Measurements from ENCODE around the gene CCR8.
"Not testable (repeated sequence)": the region's sequence is repeated elsewhere in the genome, so short reads cannot be mapped to it uniquely, and the experiment has no call there.

CCR8 gene

DNA sequence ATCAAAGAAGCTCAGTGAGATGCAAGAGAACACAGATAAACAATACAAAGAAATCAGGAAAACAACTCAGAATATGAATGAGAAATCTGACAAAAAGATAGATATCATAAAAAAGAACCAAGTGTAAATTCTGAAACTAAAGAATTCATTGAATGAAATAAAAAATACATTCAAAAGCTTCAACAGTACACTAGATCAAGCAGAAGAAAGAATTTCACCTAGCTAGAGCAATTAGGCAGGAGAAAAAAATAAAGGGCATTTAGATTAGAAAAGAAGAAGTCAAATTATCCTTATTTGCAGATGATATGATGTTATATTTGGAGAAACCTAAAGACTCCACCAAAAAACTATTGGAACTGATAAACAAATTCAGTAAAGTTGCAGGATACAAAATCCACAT is 30.2 kb upstream of the CCR8 start:
- in situ Hi-C loops (cut with HindIII; ENCODE audit: low pct_ligation_motif_present, low pct_unique_long_range_greater_than_20kb, low sequenced_read_pairs), result no loop called here
- DNase-seq, result no peak

DNA sequence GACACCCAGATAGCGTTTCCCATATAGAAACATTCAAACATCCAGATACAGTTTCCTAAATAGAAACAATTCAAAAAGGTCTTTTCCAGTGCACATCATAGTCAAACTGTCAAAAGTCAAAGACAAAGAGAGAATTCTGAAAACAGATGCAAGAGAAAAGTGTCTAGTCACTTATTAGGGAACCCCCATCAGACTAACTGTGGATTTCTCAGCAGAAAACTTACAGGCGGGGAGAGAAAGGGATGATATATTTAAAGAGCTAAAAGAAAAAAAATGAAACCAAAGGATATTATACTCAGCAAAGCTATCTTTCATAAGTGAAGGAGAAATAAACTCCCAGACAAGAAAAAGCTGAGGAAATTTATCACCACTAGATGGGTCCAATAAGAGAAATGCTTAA is 27.3 kb upstream of the CCR8 start:
- no peak for DNase-seq
- in situ Hi-C loops (cut with HindIII; ENCODE audit: low pct_ligation_motif_present, low pct_unique_long_range_greater_than_20kb, low sequenced_read_pairs), result no loop called here

DNA sequence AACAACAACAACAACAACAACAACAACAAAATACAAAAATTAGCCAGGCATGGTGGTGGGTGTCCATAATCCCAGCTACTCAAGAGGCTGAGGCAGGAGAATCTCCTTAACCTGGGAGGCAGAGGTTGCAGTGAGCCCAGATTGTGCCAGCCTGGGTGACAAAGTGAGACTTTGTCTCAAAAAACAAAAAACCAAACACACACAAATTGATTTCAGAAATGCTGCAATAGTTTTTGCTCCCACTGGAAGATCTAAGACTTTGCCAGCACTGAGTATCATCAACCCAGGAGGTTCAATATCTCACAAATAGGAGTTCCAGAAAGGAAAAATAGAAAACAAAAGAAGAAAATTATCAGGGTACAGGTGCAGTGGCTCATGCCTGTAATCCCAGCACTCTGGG is 16.2 kb upstream of the CCR8 start:
- no peak for DNase-seq
- in situ Hi-C loops (cut with HindIII; ENCODE audit: low pct_ligation_motif_present, low pct_unique_long_range_greater_than_20kb, low sequenced_read_pairs), result no loop called here

DNA sequence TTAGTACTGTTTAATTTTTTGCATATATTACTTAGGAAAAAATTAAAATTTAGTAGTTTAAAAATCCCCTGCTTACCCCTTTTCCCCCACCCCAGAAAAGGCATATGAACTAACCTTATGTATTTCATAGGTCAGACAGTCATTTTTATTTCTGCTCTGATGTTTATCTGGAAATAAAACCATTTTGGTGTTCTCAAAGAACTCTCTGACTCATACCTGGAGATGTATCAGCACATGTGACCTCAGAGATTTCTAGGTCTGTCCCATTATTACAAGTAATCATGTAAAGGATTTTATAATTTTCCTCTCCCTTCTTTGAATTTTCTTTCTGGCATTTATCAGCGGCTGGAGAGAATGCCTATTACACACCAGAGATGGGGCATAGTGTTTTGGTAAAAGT is 14.1 kb upstream of the CCR8 start:
- DNase-seq, result no peak
- in situ Hi-C loops (cut with HindIII; ENCODE audit: low pct_ligation_motif_present, low pct_unique_long_range_greater_than_20kb, low sequenced_read_pairs), result no loop called here

DNA sequence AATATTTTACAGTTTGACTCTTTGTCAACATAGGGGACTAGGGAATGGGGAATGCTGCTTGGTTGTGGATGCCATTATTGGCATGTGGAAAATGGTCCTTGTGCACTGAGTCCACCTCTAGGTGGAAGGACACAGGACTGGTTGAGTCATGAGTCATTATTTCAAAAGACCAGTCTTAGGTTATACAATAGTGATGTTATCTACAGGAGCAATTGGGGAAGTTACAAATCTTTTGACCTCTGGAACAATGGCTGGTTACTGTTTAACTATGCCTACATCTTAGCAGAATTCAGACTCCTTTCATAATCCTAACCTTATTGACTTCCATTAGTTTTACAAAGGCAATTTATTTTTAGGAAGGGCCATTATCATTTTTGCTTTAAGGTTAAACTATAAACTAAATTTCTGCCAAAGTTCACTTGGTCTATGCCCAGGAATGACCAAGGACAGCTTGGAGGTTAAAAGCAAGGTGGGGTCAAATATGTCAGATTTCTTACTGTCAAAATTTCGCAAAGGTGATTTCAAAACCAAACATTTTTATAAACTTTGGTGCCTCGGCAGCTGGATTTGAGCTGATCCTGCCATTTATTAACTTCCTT is 11.8 kb upstream of the CCR8 start:
- no peak for DNase-seq
- in situ Hi-C loops (cut with HindIII; ENCODE audit: low pct_ligation_motif_present, low pct_unique_long_range_greater_than_20kb, low sequenced_read_pairs), result no loop called here

DNA sequence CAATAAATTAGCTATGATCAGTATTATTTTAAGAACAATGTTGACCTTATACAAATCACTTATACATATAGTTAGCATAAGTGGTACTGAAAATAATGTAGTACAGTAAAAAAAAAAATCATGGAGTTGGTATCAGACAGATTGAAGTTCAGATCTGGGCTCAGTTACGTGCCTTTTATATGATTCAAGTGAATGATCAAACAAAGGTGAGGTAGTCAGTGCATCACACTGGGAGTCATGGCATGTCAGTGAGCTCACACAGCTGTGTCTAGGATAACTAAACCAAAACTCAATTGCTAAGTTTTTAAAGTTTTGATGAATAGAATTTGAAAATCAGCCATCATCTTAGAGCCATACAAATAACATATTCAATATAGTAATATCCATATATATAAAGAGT is 11.2 kb upstream of the CCR8 start:
- in situ Hi-C loops (cut with HindIII; ENCODE audit: low pct_ligation_motif_present, low pct_unique_long_range_greater_than_20kb, low sequenced_read_pairs), result no loop called here
- DNase-seq, result no peak

DNA sequence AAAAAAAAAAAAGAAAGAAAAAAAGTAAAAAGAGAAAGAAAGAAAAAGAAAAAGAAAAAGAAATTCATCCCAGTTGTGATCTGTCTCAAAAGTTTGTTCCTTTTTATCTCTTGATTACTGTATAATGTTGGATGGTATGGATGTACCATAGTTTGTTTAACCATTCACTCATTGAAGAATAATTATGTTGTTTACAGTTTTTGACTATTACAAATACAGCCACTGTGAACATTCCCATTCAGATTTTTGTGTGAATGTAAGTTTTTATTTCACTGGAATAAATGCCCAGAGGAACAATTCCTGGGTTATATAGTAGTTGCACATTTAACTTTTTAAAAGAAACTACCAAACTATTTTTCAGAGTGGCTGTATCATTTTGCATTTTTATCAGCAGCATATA is 10.3 kb upstream of the CCR8 start:
- no peak for DNase-seq
- in situ Hi-C loops (cut with HindIII; ENCODE audit: low pct_ligation_motif_present, low pct_unique_long_range_greater_than_20kb, low sequenced_read_pairs), result no loop called here

DNA sequence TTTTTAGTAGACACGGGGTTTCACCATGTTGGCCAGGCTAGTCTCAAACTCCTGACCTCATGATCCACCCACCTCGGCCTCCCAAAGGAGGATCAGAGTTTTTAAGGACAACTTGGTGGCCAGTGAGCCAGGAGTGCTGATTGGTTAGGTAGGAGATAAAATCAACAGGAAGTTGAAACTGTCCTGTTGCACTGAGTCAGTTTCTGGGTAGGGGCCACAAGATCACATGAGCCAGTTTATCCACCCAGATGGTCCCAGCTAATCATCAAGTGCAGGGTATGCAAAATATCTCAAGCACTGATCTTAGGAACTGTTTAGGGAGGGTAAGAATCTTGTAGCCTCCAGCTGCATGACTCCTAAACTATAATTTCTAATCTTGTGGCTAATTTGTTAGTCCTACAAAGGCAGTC is 7.9 kb upstream of the CCR8 start:
- in situ Hi-C loops (cut with HindIII; ENCODE audit: low pct_ligation_motif_present, low pct_unique_long_range_greater_than_20kb, low sequenced_read_pairs), result not testable (repeated sequence)

DNA sequence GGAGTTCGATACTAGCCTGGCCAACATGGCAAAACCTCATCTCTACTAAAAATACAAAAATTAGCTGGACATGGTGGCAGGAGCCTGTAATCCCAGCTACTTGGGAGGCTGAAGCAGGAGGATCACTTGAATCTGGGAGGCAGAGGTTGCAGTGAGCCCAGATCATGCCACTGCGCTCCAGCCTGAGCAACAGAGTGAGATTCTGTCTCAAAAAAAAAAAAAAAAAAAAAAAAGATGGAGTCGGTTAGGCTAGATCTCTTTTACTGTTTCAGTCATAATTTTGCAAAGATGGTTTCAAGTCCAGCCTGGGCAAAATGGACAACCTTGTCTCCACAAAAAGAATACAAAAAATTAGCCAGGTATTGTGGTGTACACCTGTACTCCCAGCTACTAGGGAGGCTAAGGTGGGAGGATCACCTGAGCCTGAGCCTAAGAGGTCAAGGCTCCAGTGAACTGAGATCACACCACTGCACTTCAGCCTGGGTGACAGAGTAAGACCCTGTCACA is 7.2 kb upstream of the CCR8 start:
- in situ Hi-C loops (cut with HindIII; ENCODE audit: low pct_ligation_motif_present, low pct_unique_long_range_greater_than_20kb, low sequenced_read_pairs); DNase-seq: not testable (repeated sequence)

More for the DNA sequence above, 7.9 kb upstream of the CCR8 start:
- not testable (repeated sequence) for DNase-seq

DNA sequence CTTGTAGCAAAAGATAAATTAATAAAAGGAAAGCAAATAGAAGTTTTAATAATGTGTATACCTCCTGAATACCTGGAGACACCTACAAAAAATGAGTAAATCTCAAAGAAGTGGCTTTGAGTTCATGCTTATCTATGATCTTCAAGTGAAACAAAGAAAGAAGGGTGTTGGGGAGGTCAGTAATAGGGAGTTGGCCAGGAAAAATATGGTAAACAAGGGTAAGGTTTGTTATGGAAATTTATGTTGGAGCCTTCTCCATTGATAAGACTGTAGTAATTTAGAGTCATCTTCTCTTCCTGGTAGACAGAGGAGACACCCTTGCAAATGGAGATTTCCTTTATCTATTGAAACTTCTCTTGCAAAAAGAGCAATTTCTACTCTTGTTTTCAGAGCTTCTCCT is 6.6 kb upstream of the CCR8 start:
- DNase-seq, result no peak
- in situ Hi-C loops (cut with HindIII; ENCODE audit: low pct_ligation_motif_present, low pct_unique_long_range_greater_than_20kb, low sequenced_read_pairs), result no loop called here

DNA sequence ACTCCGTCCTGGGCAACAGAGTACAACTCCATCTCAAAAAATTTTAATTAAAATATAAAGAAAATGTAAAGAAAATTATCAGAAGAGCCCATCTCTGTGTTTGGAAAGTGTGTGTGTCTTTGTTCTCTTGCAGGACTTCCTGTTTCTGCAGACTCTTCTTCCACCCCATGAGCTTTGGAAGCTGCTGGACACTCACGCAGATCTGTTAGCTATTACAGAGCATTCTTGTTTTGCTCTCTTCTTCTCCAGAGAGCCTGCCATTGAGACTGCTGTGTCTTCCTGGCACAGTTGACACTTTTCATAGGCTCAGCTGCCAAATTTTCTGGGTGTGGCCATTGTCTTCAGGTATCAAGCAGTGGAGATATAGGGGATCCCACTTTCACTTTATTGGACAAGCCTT is 6.0 kb upstream of the CCR8 start:
- in situ Hi-C loops (cut with HindIII; ENCODE audit: low pct_ligation_motif_present, low pct_unique_long_range_greater_than_20kb, low sequenced_read_pairs), result no loop called here

DNA sequence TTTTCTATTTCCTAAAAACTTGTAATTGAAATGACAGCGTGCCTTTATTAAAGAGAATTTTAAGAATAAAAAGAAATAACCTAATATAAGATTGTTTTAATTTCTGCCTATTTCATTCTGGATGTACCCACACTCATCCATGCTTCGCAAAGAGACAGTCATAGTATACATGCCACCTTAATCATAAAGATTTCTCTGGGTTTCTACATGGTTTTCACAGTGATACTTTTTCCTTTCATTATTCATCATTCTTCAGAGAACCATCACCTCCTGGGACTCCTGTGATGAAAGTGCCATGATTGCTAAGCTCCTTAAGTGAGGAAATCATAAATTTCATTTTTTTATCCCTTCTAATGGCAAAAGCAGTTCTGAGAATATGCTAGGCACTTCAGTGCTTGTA is 4.3 kb upstream of the CCR8 start:
- in situ Hi-C loops (cut with HindIII; ENCODE audit: low pct_ligation_motif_present, low pct_unique_long_range_greater_than_20kb, low sequenced_read_pairs), result no loop called here
- no peak for DNase-seq

More for the DNA sequence above, 6.0 kb upstream of the CCR8 start:
- DNase-seq, result no peak

DNA sequence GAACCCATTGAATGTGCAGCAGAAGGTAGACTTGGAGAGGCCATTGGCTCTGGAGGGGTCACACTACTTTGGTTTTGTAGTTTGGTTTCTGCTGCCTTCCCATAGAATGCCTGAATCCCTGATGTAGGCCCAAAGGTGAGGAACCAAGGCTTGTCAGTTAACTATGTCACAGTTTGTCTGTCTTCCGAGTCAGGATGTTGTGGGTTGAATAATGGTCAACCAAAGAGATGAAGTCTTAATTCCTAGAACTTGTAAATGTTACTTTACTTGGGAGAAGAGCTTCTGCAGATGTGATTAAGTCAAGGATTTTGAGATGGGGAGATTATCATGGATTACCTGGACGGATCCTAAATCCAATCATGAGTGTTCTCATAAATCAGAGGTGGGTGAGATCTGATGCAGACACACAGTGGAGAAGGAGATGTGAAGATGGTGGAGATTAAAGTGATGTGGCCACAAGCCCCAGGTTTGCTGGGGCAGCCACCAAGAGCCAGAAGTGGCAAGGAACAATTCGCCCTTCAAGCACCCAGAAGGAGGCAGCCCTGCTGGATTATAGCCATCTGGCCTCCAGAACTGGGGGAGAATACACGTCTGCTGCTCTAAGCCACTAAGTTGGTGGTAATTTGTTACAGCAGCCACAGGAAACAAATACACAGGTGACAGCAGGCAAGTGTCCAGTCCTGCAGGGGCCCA is 2.3 kb upstream of the CCR8 start:
- DNase-seq, result no peak
- in situ Hi-C loops (cut with HindIII; ENCODE audit: low pct_ligation_motif_present, low pct_unique_long_range_greater_than_20kb, low sequenced_read_pairs), result no loop called here

DNA sequence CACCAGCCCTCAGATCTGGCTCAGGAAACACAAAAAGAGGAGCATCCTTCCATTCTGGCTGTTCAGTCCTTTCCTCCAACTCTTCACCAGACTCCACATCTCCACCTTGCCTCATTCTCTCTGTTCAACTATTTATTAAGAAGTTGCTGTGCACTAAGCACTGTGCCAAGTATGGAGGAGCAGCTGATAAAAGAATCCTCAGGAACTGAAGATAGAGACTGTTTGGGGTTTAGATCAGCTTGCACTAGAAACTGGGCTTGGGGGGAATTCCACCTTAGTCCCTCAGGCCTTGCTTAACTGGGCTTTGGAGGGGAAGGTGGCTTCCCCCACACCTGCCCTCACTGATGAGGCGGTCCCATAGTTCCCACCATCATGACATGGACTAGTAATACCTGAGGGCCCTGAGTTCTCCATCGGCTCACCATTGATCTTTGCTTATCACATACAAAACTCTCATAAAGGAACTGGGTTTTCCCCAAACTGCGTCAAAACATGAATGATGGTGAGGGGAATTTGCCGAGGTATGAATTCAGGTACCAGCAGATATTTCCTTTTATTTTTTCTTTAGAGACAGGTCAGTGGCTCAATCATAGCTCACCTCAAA is 1.7 kb upstream of the CCR8 start:
- DNase-seq, result no peak
- in situ Hi-C loops (cut with HindIII; ENCODE audit: low pct_ligation_motif_present, low pct_unique_long_range_greater_than_20kb, low sequenced_read_pairs), result no loop called here

DNA sequence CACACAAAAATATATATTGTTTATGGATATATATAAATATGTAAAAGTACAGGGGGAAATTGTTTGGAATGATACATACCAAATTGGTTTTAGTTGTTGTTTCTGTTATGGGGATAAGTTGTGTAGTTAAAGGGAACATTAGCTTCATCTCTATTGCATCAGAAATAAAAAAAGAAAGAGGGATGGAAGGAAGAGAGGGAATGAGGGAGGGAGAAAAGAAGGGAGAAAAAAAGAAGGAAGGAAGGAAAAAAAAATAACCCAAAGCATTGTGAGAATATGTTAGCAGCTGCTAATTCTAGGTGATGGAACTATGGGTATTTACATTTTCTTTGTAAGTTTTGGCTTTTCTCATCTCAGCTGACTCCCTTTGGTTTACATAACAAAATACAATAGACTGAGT is 1.3 kb downstream of the CCR8 start:
- in situ Hi-C loops (cut with HindIII; ENCODE audit: low pct_ligation_motif_present, low pct_unique_long_range_greater_than_20kb, low sequenced_read_pairs), result no loop called here
- DNase-seq, result no peak

DNA sequence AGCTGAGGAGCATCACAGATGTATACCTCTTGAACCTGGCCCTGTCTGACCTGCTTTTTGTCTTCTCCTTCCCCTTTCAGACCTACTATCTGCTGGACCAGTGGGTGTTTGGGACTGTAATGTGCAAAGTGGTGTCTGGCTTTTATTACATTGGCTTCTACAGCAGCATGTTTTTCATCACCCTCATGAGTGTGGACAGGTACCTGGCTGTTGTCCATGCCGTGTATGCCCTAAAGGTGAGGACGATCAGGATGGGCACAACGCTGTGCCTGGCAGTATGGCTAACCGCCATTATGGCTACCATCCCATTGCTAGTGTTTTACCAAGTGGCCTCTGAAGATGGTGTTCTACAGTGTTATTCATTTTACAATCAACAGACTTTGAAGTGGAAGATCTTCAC is 3.0 kb downstream of the CCR8 start:
- in situ Hi-C loops (cut with HindIII; ENCODE audit: low pct_ligation_motif_present, low pct_unique_long_range_greater_than_20kb, low sequenced_read_pairs), result no loop called here
- no peak for DNase-seq

DNA sequence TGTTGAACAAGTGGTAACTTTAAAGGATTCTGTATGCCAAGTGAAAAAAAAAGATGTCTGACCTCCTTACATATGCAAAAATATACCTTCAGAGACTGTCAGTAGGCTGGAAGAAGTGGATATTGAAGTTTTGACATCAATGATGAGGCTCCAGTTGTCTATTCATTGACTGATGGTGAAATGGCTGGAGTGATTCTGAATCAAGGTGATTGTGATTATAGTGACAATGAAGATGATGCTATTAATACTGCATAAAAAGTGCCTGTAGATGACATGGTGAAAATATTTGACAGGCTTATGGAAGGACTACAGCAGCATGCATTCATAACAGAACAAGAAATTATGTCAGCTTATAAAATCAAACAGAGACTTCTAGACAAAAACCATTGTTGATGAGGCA is 4.1 kb downstream of the CCR8 start:
- DNase-seq, result no peak
- in situ Hi-C loops (cut with HindIII; ENCODE audit: low pct_ligation_motif_present, low pct_unique_long_range_greater_than_20kb, low sequenced_read_pairs), result no loop called here

DNA sequence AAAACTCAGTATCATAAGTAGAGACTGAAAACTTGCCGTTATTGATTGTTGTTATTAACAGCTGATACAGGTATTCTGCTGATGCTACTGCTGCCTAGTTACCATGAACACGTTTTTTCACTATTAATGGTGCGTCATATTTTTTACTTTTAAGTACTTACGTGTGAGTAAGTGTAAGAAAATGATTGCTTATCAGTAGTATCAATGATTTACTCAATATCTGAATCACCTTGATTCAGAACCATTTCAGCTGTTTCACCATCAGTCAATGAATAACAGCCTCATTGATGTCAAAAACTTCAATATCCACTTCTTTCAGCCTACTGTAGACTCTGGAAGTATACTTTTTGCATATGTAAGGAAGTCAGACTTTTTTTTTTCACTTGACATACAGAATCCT is 4.7 kb downstream of the CCR8 start:
- in situ Hi-C loops (cut with HindIII; ENCODE audit: low pct_ligation_motif_present, low pct_unique_long_range_greater_than_20kb, low sequenced_read_pairs), result no loop called here

DNA sequence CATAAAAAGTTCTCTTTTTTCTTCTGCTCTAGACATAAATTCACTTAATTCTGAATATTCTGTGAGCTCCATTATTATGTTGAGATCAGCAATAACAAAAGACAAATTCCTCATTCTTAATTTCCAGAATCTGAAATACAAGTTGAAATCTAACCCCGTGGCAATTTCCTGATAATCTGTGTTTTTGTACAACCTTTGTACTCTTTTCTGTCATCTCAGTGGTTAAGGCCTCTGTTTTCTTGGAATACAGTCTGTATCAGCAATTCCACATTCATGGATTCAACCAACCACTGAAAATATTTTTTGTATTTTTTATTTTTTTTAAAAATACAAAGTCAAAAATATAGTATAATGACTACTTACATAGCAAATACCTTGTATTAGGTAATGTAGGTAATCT is 8.7 kb downstream of the CCR8 start:
- no peak for DNase-seq
- in situ Hi-C loops (cut with HindIII; ENCODE audit: low pct_ligation_motif_present, low pct_unique_long_range_greater_than_20kb, low sequenced_read_pairs), result no loop called here

More for the DNA sequence above, 4.7 kb downstream of the CCR8 start:
- no peak for DNase-seq

DNA sequence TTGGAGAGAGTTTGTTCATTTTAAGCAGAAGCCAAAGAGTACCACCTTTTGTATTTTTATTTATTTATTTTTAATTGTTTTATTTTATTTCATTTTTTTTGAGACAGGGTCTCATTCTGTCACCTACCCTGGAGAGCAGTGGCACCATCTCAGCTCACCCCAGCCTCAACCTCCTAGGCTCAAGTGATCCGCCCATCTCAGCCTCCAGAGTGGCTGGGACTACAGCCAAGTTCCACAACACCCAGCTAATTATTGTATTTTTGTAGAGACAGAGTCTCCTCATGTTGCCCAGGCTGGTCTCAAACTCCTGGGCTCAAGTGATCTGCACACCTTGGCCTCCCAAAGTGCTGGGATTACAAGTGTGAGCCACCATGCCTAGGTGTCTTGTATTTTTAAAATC is 9.6 kb downstream of the CCR8 start:
- DNase-seq, result no peak
- in situ Hi-C loops (cut with HindIII; ENCODE audit: low pct_ligation_motif_present, low pct_unique_long_range_greater_than_20kb, low sequenced_read_pairs), result no loop called here

Measured in ACHN (cell line).